T-cell (primary cell): ENCODE data around the gene CPLANE1. TPM values are rescaled to one million over a fixed set of nuclear protein-coding genes. Genes with fewer than 3 reads are reported as not detected.

ENCODE experiments used
- ATAC-seq, 4 experiments: fragments of 200-7000 bp in 3 of 4; fragments of 150-1000 bp in 1 of 4; cut with Tn5 transposase; replicated peaks in 1 of 4; 1 replicate in 3 of 4; 2 replicates in 1 of 4; pipeline ENCODE4 v1.10.0; 2021; ENCODE audit warnings: moderate library complexity in 3 of 4, mild to moderate bottlenecking in 2 of 4, moderate number of reproducible peaks in 1 of 4
- CTCF ChIA-PET, 2 donors: fragments of 300-600 bp; sonication (Branson Sonifier 250); formaldehyde crosslinking; loops; one replicate each; lab custom pipeline; 2022; ENCODE audit warnings: antibody characterized with exemption in 2 of 2; lab: Charles Lee
- POLR2A ChIA-PET, 2 donors: fragments of 300-600 bp; sonication (Branson Sonifier 250); formaldehyde crosslinking; loops; one replicate each; lab custom pipeline; 2022; ENCODE audit warnings: antibody characterized with exemption in 2 of 2; lab: Charles Lee
- DNase-seq, 35 experiments: peaks; one replicate each; pipeline versions ENCODE4 v3.0.0 to v3.0.0-alpha.2; 2013 to 2023
- H3K27ac ChIP-seq: one replicate; pipeline ENCODE4 v1.5.1; 2013; ENCODE audit warnings: low read length
- H3K27me3 ChIP-seq, 2 experiments: replicated peaks in 1 of 2; 1 replicate in 1 of 2; 2 replicates in 1 of 2; pipeline versions ENCODE4 v1.6.1 to v1.7.0; 2013; ENCODE audit warnings: low read length in 1 of 2, mixed read lengths in 1 of 2; ENCODE audit not compliant: control insufficient read depth in 2 of 2, insufficient read depth in 2 of 2; ENCODE audit errors: extremely low read depth in 1 of 2
- H3K36me3 ChIP-seq, 2 donors: 1 replicate in 1 of 2; 2 replicates in 1 of 2; pipeline versions ENCODE4 v1.6.1 to v1.7.0; 2013; ENCODE audit warnings: low read length in 1 of 2; ENCODE audit not compliant: control insufficient read depth in 2 of 2, insufficient read depth in 1 of 2; ENCODE audit errors: extremely low read depth in 1 of 2
- H3K4me1 ChIP-seq, 2 experiments: 1 replicate in 1 of 2; 2 replicates in 1 of 2; pipeline versions ENCODE4 v1.6.1 to v1.7.0; 2013; ENCODE audit warnings: low read length in 2 of 2, mixed read lengths in 1 of 2; ENCODE audit not compliant: insufficient read depth in 2 of 2, control insufficient read depth in 1 of 2; ENCODE audit errors: extremely low read depth in 1 of 2
- H3K4me3 ChIP-seq, 2 donors: 1 replicate in 1 of 2; 2 replicates in 1 of 2; pipeline versions ENCODE4 v1.5.1 to v1.7.0; 2013; ENCODE audit warnings: mild to moderate bottlenecking in 2 of 2, low read length in 1 of 2, moderate library complexity in 1 of 2; ENCODE audit not compliant: control insufficient read depth in 1 of 2; ENCODE audit errors: extremely low read depth in 1 of 2
- H3K9me3 ChIP-seq: 2 replicates; pipeline ENCODE4 v1.7.0; 2013
- H3K27ac Mint-ChIP-seq, 2 donors: one replicate each; pipeline ENCODE4 v1.8.0; 2020 to 2021; ENCODE audit warnings: mild to moderate bottlenecking in 2 of 2, mixed read lengths in 2 of 2
- H3K27me3 Mint-ChIP-seq, 2 donors: one replicate each; pipeline ENCODE4 v1.8.0; 2021 to 2022; ENCODE audit warnings: mixed read lengths in 2 of 2
- H3K36me3 Mint-ChIP-seq: one replicate; pipeline ENCODE4 v1.8.0; 2021; ENCODE audit warnings: mixed read lengths
- H3K4me1 Mint-ChIP-seq, 3 donors: one replicate each; pipeline ENCODE4 v1.8.0; 2020 to 2022; ENCODE audit warnings: mixed read lengths in 3 of 3, mild to moderate bottlenecking in 1 of 3
- H3K4me3 Mint-ChIP-seq, 3 donors: one replicate each; pipeline ENCODE4 v1.8.0; 2020 to 2022; ENCODE audit warnings: mild to moderate bottlenecking in 3 of 3, mixed read lengths in 3 of 3, moderate library complexity in 3 of 3
- H3K9me3 Mint-ChIP-seq, 3 donors: one replicate each; pipeline ENCODE4 v1.8.0; 2020 to 2022; ENCODE audit warnings: mixed read lengths in 3 of 3
- WGBS: methylation state at CpG from one replicate; pipeline ENCODE4 v1.1.5; 2013; ENCODE audit warnings: missing lambda C conversion rate; ENCODE audit not compliant: insufficient coverage; 5-methylcytosine and 5-hydroxymethylcytosine counted together
- total RNA-seq, 35 experiments: library from RNA in 6 of 35; stranded (reverse) in 6 of 35; fragments of 120-200 nt in 1 of 35; gene quantifications; one replicate each; pipeline versions ENCODE4 v1.2.1 to v1.2.4 and lab custom pipeline; 2013 to 2026

Gene CPLANE1
- total RNA-seq, 5 donors from 2014 or later (not counting 1 experiment from before 2014, with no cell fraction given) = 5.1 to 9.4 (median 7.7) TPM

DNA sequence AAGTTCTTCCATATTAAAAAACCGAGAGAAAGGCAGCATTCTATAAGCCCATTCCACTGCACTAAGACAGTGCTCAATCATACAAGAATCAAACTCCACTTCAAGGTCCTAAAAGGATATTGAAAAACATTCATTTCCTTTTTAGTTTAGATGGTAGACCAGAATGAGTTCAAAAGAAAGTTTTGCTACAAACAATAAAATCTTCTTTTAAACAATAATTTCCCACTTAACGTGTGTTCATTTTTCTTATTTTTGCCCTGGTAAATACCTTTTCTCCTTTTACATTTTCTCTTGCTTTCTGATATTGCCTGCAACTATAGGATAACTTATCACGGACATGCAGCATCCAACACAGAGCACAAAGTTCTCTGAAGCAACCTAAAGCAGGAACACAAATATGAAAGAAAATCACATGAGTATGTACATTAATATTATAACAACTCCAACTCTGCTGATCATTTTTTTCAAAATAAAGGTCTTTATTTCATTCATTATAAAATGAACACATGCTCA is 61.7 kb downstream of the CPLANE1 start:
- Mint-ChIP-seq H3K4me1 (no peaks in the 10 kb centered on the region), H3K4me3 (no peak overlapping the region), H3K27ac (no peak overlapping the region), H3K36me3 (peaks cover 30% of the 10 kb centered on the region), H3K27me3 (no peaks in the 10 kb centered on the region), H3K9me3 (no peaks in the 10 kb centered on the region)
- Histone ChIP-seq H3K4me1 (no peaks in the 10 kb centered on the region), H3K4me3 (no peak overlapping the region), H3K36me3 (peaks cover 0 to 14% of the 10 kb centered on the region in 2 donors), H3K27ac (no peak overlapping the region), H3K9me3 (no peaks in the 10 kb centered on the region), H3K27me3 (no peaks in the 10 kb centered on the region)
- ATAC-seq (no peak), DNase-seq (no peak)
- ChIA-PET POLR2A (no interaction called here), CTCF (no interaction called here)
- WGBS = 80% methylated on average over 1 of the region's 3 CpGs

DNA sequence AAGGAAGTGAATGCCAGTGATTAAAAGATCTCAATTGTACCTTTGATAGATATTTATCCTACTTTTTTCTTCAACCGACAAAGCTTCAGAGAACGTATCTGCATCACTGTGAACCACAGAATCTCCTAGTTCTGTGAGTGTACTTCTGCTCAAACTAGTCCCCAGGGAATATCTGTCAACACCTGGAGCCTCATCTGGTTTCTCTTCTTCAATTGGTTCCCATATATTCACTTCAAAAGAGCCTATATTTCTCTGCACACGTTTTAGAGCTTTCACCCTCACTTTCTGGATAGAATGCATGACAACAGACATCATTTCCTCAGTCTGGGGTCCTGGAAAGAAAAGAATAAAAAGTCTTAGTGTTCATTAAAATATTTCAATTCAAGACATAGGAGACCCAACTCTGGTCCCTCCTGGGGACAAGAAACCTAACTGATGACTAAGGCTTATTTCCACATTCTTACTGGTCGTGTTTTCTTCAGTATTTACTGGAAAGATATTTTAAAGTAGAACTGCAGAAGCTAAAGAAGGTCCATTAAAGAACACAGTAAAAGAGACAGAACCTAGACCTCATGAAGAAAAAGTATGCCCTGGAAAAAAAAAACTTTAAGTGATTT is 64.3 kb downstream of the CPLANE1 start:
- Mint-ChIP-seq H3K4me1 (peaks cover 0 to 2% (median 0%) of the 10 kb centered on the region in 3 donors), H3K27me3 (no peaks in the 10 kb centered on the region), H3K4me3 (no peak overlapping the region), H3K9me3 (no peaks in the 10 kb centered on the region), H3K36me3 (peaks cover 38% of the 10 kb centered on the region), H3K27ac (no peak overlapping the region)
- Histone ChIP-seq H3K4me3 (no peak overlapping the region), H3K36me3 (peaks cover 0 to 14% of the 10 kb centered on the region in 2 donors), H3K9me3 (no peaks in the 10 kb centered on the region), H3K27me3 (no peaks in the 10 kb centered on the region), H3K4me1 (no peaks in the 10 kb centered on the region), H3K27ac (no peak overlapping the region)
- DNase-seq (no peak), ATAC-seq (no peak)
- WGBS = 94% methylated on average over 2 of the region's 4 CpGs
- ChIA-PET CTCF (no interaction called here), POLR2A (no interaction called here)

DNA sequence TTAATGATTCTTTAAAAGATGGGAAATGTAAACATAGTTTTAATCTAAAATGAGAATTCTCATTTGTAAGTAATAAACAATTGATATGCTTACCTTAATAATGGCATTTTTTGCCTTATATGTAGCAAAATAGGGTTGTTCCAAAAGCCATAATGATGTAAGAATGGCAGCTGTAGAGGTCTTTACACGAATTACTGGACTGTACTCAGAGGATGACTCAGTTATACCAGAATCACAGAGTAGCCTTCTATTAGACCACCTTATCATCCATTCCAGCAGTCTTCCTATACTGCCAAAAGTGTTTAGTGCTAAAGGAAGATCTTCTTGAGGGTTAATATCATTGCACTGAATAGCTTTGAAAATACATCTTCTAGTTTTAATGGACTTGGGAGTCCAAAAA is 66.5 kb downstream of the CPLANE1 start:
- Mint-ChIP-seq H3K9me3 (no peaks in the 10 kb centered on the region), H3K4me1 (peaks cover 0 to 2% (median 0%) of the 10 kb centered on the region in 3 donors), H3K4me3 (no peak overlapping the region), H3K27ac (no peak overlapping the region), H3K27me3 (no peaks in the 10 kb centered on the region), H3K36me3 (peaks cover 44% of the 10 kb centered on the region)
- ChIA-PET POLR2A (no interaction called here), CTCF (no interaction called here)
- H3K27ac ChIP-seq = no peak overlapping the region
- no peaks in the 10 kb centered on the region for H3K9me3 ChIP-seq
- H3K36me3 ChIP-seq = peaks cover 0 to 18% of the 10 kb centered on the region in 2 donors
- DNase-seq = no peak
- no peaks in the 10 kb centered on the region for H3K4me1 ChIP-seq
- H3K4me3 ChIP-seq = no peak overlapping the region
- WGBS = no CpG with 5 or more reads among the region's 1 CpG
- ATAC-seq = no peak
- no peaks in the 10 kb centered on the region for H3K27me3 ChIP-seq

DNA sequence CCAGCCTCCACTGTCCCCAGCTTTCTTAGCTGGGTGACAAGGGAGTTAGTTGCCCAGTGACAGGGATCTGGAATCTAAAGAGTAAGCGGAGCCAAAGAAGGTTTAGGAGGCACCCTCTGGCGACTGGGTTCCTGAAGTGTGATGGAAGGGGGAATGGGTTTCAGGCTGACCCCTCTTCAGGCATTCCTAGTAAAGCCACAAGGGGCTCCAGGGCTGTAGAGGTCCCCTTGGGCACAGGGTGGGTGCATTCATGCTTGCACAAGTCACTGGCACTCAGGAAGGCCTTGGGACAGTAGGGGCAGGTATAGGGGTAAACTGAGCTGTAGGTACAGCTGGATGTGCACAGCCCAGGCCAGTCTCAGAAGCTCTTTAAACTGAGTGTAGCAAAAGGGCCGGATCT is 74.2 kb downstream of the CPLANE1 start:
- H3K9me3 Mint-ChIP-seq = no peaks in the 10 kb centered on the region
- ChIA-PET CTCF (interaction anchor here (0.6 to 0.8 kb wide), 2 partner anchors 15 to 21 kb away, joined by 3 to 4 read pairs; no protein-coding TSS in a partner anchor), POLR2A (no interaction called here)
- peaks cover 60% of the 10 kb centered on the region for H3K36me3 Mint-ChIP-seq
- no peaks in the 10 kb centered on the region for H3K9me3 ChIP-seq
- DNase-seq = no peak
- no peaks in the 10 kb centered on the region for H3K4me1 Mint-ChIP-seq
- no peak for ATAC-seq
- WGBS = 78% methylated on average over 2 of the region's 3 CpGs
- H3K4me3 ChIP-seq = no peak overlapping the region
- H3K27me3 ChIP-seq = no peaks in the 10 kb centered on the region
- H3K36me3 ChIP-seq = peaks cover 0 to 36% of the 10 kb centered on the region in 2 donors
- no peaks in the 10 kb centered on the region for H3K4me1 ChIP-seq
- no peak overlapping the region for H3K27ac Mint-ChIP-seq
- H3K4me3 Mint-ChIP-seq = no peak overlapping the region
- no peak overlapping the region for H3K27ac ChIP-seq
- no peaks in the 10 kb centered on the region for H3K27me3 Mint-ChIP-seq

DNA sequence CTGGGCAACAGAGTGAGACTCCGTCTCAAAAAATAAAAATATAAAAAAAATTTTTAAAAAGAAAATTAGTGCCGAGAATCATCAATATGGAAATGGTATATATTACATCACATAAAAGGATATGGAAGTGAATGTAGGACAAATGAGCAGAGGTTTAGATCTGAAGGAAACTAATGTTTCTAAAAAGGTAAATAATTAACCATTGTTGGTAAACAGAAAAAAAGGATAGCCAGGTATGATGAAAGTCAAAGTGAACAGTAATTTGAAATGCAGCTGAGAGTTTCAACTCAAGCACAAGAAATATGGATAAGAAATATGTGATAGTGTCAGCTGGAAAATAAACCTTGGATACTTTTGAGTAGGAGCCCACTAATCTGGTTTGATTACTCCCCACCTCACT is 76.2 kb downstream of the CPLANE1 start:
- Mint-ChIP-seq H3K4me3 (no peak overlapping the region), H3K27me3 (no peaks in the 10 kb centered on the region), H3K4me1 (no peaks in the 10 kb centered on the region), H3K9me3 (no peaks in the 10 kb centered on the region), H3K27ac (no peak overlapping the region), H3K36me3 (peaks cover 68% of the 10 kb centered on the region)
- WGBS = no CpG with 5 or more reads among the region's 2 CpGs
- no peak for DNase-seq
- CTCF ChIA-PET = no interaction called here
- POLR2A ChIA-PET = no interaction called here
- no peaks in the 10 kb centered on the region for H3K27me3 ChIP-seq
- no peak for ATAC-seq
- H3K27ac ChIP-seq = no peak overlapping the region
- no peaks in the 10 kb centered on the region for H3K9me3 ChIP-seq
- H3K4me3 ChIP-seq = no peak overlapping the region
- no peaks in the 10 kb centered on the region for H3K4me1 ChIP-seq
- H3K36me3 ChIP-seq = peaks cover 9 to 45% of the 10 kb centered on the region in 2 donors

DNA sequence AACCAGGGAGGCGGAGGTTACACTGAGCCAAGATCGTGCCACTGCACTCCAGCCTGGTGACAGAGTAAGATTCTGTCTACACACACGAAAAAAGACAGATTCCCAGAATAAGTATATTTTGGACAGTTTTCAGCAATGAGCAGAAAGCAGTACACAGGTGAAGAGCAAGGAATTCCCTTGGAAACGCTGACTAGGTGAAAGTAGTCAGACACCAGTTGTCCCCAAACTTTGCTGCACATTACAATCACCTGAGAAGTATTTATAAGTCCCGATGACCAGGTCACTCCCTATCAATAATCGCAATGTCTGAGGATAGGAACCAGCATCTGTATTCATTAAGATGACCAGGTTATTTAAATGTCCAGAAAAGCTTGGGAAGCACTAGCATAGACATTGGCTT is 78.3 kb downstream of the CPLANE1 start:
- H3K9me3 Mint-ChIP-seq = no peaks in the 10 kb centered on the region
- 92% methylated on average over 4 of the region's 6 CpGs for WGBS
- no peak overlapping the region for H3K27ac Mint-ChIP-seq
- Histone ChIP-seq H3K4me3 (no peak overlapping the region), H3K4me1 (no peaks in the 10 kb centered on the region), H3K9me3 (no peaks in the 10 kb centered on the region), H3K27me3 (no peaks in the 10 kb centered on the region), H3K36me3 (peaks cover 9 to 40% of the 10 kb centered on the region in 2 donors), H3K27ac (no peak overlapping the region)
- peaks cover 63% of the 10 kb centered on the region for H3K36me3 Mint-ChIP-seq
- no peaks in the 10 kb centered on the region for H3K4me1 Mint-ChIP-seq
- no peak overlapping the region for H3K4me3 Mint-ChIP-seq
- no peaks in the 10 kb centered on the region for H3K27me3 Mint-ChIP-seq
- ChIA-PET CTCF (no interaction called here), POLR2A (interaction anchor here in 1 of 2 donors (0.6 kb wide), 1 partner anchor 133 kb away, joined by 5 read pairs; no protein-coding TSS in a partner anchor)
- DNase-seq (no peak), ATAC-seq (no peak)
